Left lung (tissue), 10 donors: ENCODE measurements around the gene ARIH2. TPM values are rescaled to one million over a fixed set of nuclear protein-coding genes. Genes with fewer than 3 reads are reported as not detected.
A peak's percentile ranks its signal among the peaks of the same experiment; 100 is the strongest.

Source experiments
- ATAC-seq: fragments of 200-7000 bp; cut with Tn5 transposase; one replicate; pipeline ENCODE4 v1.9.1; 2020; ENCODE audit warnings: moderate library complexity
- DNase-seq, 4 donors: peaks; one replicate each; pipeline ENCODE4 v3.0.0-alpha.2; 2013 to 2020
- H3K27ac ChIP-seq, 2 donors: fragments of 200-600 bp; sonication (generic) in 1 of 2; one replicate each; pipeline versions ENCODE4 v1.5.0 to v1.8.0; 2020 to 2021
- H3K27me3 ChIP-seq, 2 donors: fragments of 200-600 bp; sonication (generic) in 1 of 2; one replicate each; pipeline versions ENCODE4 v1.5.0 to v1.8.0; 2020 to 2021
- H3K36me3 ChIP-seq, 2 donors: fragments of 200-600 bp; sonication (generic) in 1 of 2; one replicate each; pipeline versions ENCODE4 v1.5.0 to v1.8.0; 2020 to 2021
- H3K4me1 ChIP-seq, 2 donors: fragments of 200-600 bp; one replicate each; pipeline ENCODE4 v1.8.0; 2021
- H3K4me3 ChIP-seq, 2 donors: fragments of 200-600 bp; sonication (generic) in 1 of 2; one replicate each; pipeline versions ENCODE4 v1.5.0 to v1.8.0; 2020 to 2021; ENCODE audit warnings: mild to moderate bottlenecking in 1 of 2
- H3K9me3 ChIP-seq, 2 donors: fragments of 200-600 bp; sonication (generic) in 1 of 2; one replicate each; pipeline versions ENCODE4 v1.5.0 to v1.8.0; 2020 to 2021
- CTCF ChIP-seq, 2 donors: fragments of 200-600 bp; sonication (generic) in 1 of 2; IDR thresholded peaks; one replicate each; pipeline versions ENCODE4 v1.5.0 to v1.8.0; 2021; ENCODE audit warnings: antibody characterized with exemption in 2 of 2
- intact Hi-C, 2 donors: fragments of 100-400 bp; cut with DNase I; formaldehyde crosslinking; loops; one replicate each; pipeline versions ENCODE4 v1.11.2 to v1.14.2; 2022
- polyA plus RNA-seq, 6 donors: library from polyadenylated mRNA; unstranded; fragments of 120-200 nt; gene quantifications; one replicate each; pipeline ENCODE4 v1.2.1, GENCODE V29; 2013; ENCODE audit not compliant: insufficient read length in 6 of 6
- total RNA-seq, 2 donors: library from RNA; stranded (reverse); fragmentation: NEBNext Ultra II Directional; extraction: Animal tissue kit (Norgen Biotek cat#: 25700); gene quantifications; one replicate each; pipeline ENCODE4 v1.2.1, GENCODE V29; 2021
- donor health status: DM: no; HTN: yes; CAD: no.
- donor health status: DM: no; HTN: no; CAD: no.

Gene ARIH2
- total and polyA plus RNA-seq, 8 donors, result 67.9 to 92.4 (median 83.5) TPM

DNA sequence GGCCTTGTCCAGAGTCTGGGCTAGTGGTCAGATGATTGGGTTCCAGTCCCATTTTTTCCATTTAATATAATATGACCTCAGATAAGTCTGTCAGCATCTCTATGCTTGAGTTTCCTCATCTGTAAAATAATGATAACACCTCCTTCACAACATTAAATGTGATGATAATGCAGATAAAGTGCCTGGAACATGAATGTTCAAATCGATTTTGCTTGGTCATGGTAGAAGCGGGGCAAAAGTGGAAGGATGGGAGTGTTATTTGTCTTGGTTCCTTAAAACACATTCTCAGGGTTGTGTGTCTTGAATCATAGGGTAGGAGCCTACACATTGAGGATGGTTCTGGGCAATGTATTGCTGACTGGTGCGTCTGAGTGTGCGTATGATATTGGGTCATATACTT, 16.9 kb downstream of the ARIH2 start:
- Histone ChIP-seq H3K4me3 (no peak overlapping the region), H3K9me3 (no peaks in the 10 kb centered on the region), H3K27me3 (no peaks in the 10 kb centered on the region), H3K36me3 (peaks cover 0 to 51% of the 10 kb centered on the region in 2 donors), H3K4me1 (peaks cover 0 to 23% of the 10 kb centered on the region in 2 donors), H3K27ac (no peak overlapping the region)
- TF ChIP-seq CTCF (IDR thresholded peaks at IDR 0.05), result no peak
- ATAC-seq (no peak), DNase-seq (no peak)
- intact Hi-C loops, result no loop called here

DNA sequence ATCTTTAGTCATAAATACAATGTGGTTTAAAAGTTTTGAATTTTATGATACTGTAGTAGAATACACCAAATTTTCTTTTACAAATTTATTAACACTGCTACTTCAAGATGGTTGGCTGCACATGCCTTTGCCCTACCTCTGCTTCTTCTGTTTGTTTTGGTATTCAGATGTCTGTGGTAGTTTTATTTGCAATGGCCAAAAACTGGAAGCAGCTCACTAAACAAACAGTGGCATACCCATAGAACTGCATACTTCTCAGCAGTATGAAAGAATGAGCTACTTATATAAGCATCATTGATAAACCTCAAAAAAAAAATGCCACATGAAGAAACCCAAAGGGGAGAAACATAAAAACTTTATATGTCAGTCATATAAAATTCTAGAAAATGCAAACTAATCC, 19.5 kb downstream of the ARIH2 start:
- no peak for TF ChIP-seq CTCF (IDR thresholded peaks at IDR 0.05)
- intact Hi-C loops, result no loop called here
- Histone ChIP-seq H3K27ac (no peak overlapping the region), H3K4me3 (no peak overlapping the region), H3K27me3 (no peaks in the 10 kb centered on the region), H3K4me1 (peaks cover 0 to 9% of the 10 kb centered on the region in 2 donors), H3K36me3 (peaks cover 0 to 35% of the 10 kb centered on the region in 2 donors), H3K9me3 (no peaks in the 10 kb centered on the region)
- no peak for DNase-seq
- no peak for ATAC-seq

DNA sequence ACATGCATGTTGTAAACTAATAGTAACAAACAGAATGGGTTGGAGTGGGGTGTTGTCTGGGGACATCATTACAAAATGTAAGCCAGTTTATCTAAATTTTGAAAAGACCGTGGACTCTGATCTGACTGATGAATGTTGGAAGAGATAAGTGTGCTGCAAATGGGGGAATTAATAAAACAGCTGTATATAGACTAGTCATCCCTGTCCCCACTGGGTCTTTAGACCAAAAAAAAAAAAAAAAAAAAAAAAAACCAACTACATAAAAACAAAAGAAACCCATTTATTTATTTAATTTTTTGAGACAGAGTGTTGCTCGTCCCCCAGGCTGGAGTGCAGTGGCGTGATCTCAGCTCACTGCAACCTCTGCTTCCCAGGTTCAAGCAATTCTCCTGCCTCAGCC, 20.0 kb downstream of the ARIH2 start:
- H3K27ac ChIP-seq, result no peak overlapping the region
- no peak for TF ChIP-seq CTCF (IDR thresholded peaks at IDR 0.05)
- H3K9me3 ChIP-seq, result no peaks in the 10 kb centered on the region
- H3K36me3 ChIP-seq, result peaks cover 0 to 35% of the 10 kb centered on the region in 2 donors
- H3K4me3 ChIP-seq, result no peak overlapping the region
- H3K4me1 ChIP-seq, result peaks cover 0 to 9% of the 10 kb centered on the region in 2 donors
- intact Hi-C loops, result no loop called here
- DNase-seq (no peak), ATAC-seq (no peak)
- no peaks in the 10 kb centered on the region for H3K27me3 ChIP-seq

GRCh38 chr3:48945432-48945831, 26.8 kb downstream of the ARIH2 start:
- intact Hi-C loops, result no loop called here
- Histone ChIP-seq H3K27ac (no peak overlapping the region), H3K9me3 (no peaks in the 10 kb centered on the region), H3K27me3 (no peaks in the 10 kb centered on the region), H3K4me3 (no peak overlapping the region), H3K36me3 (peaks cover 0 to 25% of the 10 kb centered on the region in 2 donors), H3K4me1 (peaks cover 0 to 11% of the 10 kb centered on the region in 2 donors)
- no peak for TF ChIP-seq CTCF (IDR thresholded peaks at IDR 0.05)
- ATAC-seq (no peak), DNase-seq (no peak)

DNA sequence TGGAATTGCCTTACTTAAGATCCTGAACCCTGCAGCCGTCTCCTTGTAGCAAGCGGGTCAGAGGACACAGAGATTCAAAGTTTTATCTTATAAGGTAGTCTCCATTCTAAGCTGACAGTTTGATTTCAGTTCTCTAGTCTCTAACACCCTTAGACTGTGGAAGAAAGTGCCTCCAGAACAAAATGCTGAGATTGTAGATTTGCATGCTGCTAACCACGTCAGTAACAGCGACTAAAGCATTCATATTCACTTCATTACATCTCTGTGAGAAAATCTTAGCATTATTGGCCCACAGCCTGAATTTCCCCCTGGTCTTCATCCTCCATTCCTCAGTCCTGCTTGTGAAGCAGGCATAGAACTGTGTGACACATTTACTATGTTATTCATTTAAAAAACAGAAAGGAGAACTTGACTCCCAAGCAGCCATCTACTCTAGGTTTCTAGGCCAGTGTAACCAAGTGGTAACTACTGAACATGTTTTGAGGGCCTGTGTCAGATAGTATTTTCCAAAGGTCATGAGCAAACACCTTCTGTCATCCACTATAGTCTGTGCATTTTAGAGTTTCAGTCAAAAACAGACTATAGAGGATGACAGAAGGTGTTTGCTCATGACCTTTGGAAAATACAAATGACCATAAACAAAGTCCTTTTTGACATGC, 27.4 kb downstream of the ARIH2 start:
- intact Hi-C loops, result no loop called here
- no peak for ATAC-seq

More for the DNA sequence above, 27.4 kb downstream of the ARIH2 start:
- H3K9me3 ChIP-seq, result no peaks in the 10 kb centered on the region
- no peak overlapping the region for H3K4me3 ChIP-seq
- H3K27ac ChIP-seq, result no peak overlapping the region
- TF ChIP-seq CTCF (IDR thresholded peaks at IDR 0.05), result no peak
- H3K4me1 ChIP-seq, result peaks cover 0 to 13% of the 10 kb centered on the region in 2 donors
- H3K36me3 ChIP-seq, result peaks cover 0 to 25% of the 10 kb centered on the region in 2 donors
- DNase-seq, result peak in 1 of 4 donors; percentile 3
- H3K27me3 ChIP-seq, result no peaks in the 10 kb centered on the region
